HCT116 (cell line): ENCODE data around the gene RBP5.

Experiments used
- CTCF ChIP-seq, 3 experiments: fragments of 200-600 bp in 1 of 3; sonication (generic) in 1 of 3; IDR thresholded peaks in 2 of 3; conservative IDR thresholded peaks in 1 of 3; 2 replicates each; pipeline ENCODE4 v1.5.1; 2012 to 2017; ENCODE audit warnings: low read depth in 2 of 3, low read length in 2 of 3, antibody characterized with exemption in 1 of 3, borderline replicate concordance in 1 of 3, control low read depth in 1 of 3, mild to moderate bottlenecking in 1 of 3, mixed read lengths in 1 of 3, mixed run types in 1 of 3, moderate library complexity in 1 of 3; ENCODE audit not compliant: insufficient read depth in 1 of 3
- EGR1 ChIP-seq: IDR thresholded peaks from 2 replicates; pipeline ENCODE4 v1.6.1; 2012; ENCODE audit warnings: low read depth
- EZH2 ChIP-seq: fragments of 200-600 bp; sonication (generic); IDR thresholded peaks from 2 replicates; pipeline ENCODE4 v1.6.1; 2017; ENCODE audit warnings: antibody characterized with exemption, mixed run types
- EZH2phosphoT487 ChIP-seq: fragments of 200-600 bp; IDR thresholded peaks from 2 replicates; pipeline ENCODE4 v1.6.1; 2018; ENCODE audit warnings: antibody characterized with exemption, borderline replicate concordance
- FOSL1 ChIP-seq: IDR thresholded peaks from 2 replicates; pipeline ENCODE4 v1.6.1; 2012; ENCODE audit warnings: low read depth
- POLR2A ChIP-seq: IDR thresholded peaks from 2 replicates; pipeline ENCODE4 v1.7.0; 2011; ENCODE audit warnings: borderline replicate concordance; ENCODE audit not compliant: insufficient read depth, insufficient read length; ENCODE audit errors: extremely low read depth
- REST ChIP-seq: IDR thresholded peaks from 2 replicates; pipeline ENCODE4 v1.6.1; 2012; ENCODE audit warnings: low read depth
- SIN3A ChIP-seq: IDR thresholded peaks from 2 replicates; pipeline ENCODE4 v1.6.1; 2012; ENCODE audit warnings: low read depth
- YY1 ChIP-seq: IDR thresholded peaks from 2 replicates; pipeline ENCODE4 v1.6.1; 2011; ENCODE audit warnings: low read length, low read depth, moderate library complexity, mild to moderate bottlenecking; ENCODE audit not compliant: insufficient replicate concordance; ENCODE audit errors: extremely low read depth
- ZBTB33 ChIP-seq: IDR thresholded peaks from 2 replicates; pipeline ENCODE4 v1.6.1; 2011; ENCODE audit warnings: mild to moderate bottlenecking, low read length, moderate library complexity; ENCODE audit not compliant: insufficient replicate concordance; ENCODE audit errors: extremely low read depth
- ZNF274 ChIP-seq: fragments of 200-500 bp; sonication (Bioruptor generic); IDR thresholded peaks from 2 replicates; pipeline ENCODE4 v1.6.1; 2014; ENCODE audit warnings: mild to moderate bottlenecking, low read depth, low read length, inconsistent platforms

GRCh38 chr12:7113389-7113871 lies 15.3 kb downstream of the RBP5 start:
- TF ChIP-seq CTCF (IDR thresholded peaks at IDR 0.05 in 2 of 3, conservative IDR thresholded peaks at IDR 0.05 in 1 of 3; ENCODE audit: borderline replicate concordance in 1 of 3, insufficient read depth in 1 of 3, low read depth in 2 of 3, low read length in 2 of 3): peak; percentile 74 to 88 (median 82)
- no peak for TF ChIP-seq SIN3A
- no peak for TF ChIP-seq ZBTB33
- TF ChIP-seq ZNF274: no peak
- TF ChIP-seq EGR1: no peak
- TF ChIP-seq POLR2A: no peak
- TF ChIP-seq FOSL1: no peak
- no peak for TF ChIP-seq REST
- TF ChIP-seq EZH2phosphoT487: no peak
- TF ChIP-seq EZH2: no peak
- no peak for TF ChIP-seq YY1
